DMS153 treated with DMSO at 0.1 percent for 48 hours (cell line): ENCODE results near the gene LMO1.

ENCODE experiments used
- DNase-seq: peaks from one replicate; lab custom pipeline; 2025; ENCODE audit not compliant: unreplicated experiment; lab: John Stamatoyannopoulos, UW

Gene LMO1

GRCh38 chr11:8263769-8264410, at the start of gene LMO1:
Gene LMO1 (minus strand): TSS chr11:8263878. CDS start chr11:8263362, 516 bp downstream.
- DNase-seq, result peak; percentile 68

- no peak for DNase-seq
These were observed 49.3 kb upstream of the LMO1 start for GRCh38 chr11:8312986-8313385.

DNA sequence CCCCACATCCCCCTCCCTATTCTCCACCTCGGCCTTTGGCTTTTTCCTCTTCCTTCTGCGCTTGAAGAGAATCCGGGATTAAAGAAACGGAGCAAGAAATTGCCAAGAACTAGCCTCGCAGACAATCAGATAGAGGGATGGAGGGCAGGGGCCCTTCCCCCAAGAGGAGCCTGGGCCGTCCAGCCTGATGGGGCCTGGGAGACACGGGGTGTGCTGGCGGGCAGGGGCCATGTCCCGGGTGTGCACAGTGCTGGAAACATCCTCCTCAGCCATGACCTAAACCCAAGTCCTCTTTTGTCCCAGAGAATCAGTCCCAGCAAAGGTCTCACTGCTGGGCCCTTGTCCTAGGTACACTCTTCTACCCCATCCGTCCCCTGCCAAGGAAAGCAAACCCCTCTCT, 47.7 kb upstream of the LMO1 start:
- no peak for DNase-seq

GRCh38 chr11:8310743-8311298, 47.1 kb upstream of the LMO1 start:
- DNase-seq, result no peak

- peak; percentile 44 for DNase-seq
These were observed 46.2 kb upstream of the LMO1 start for GRCh38 chr11:8309862-8310261.

DNA sequence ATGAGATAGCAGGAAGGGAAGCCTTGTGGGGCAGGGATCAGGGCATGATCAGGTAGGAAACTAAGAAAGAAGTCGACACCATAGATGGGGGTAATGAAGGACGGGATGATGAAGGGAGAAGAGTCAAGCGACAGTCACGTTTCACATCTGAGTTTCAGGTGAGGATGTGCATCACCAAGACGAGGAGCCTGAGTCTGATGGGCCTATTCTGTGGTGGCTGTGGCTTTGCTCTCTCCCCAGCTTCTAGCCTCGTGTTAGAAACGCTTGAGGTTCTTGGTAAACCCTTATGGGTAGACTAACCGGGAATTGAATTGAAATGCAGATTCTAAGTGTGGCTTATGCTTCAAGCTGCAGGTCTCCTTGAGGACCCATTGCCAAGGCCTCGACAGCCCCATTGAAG, 45.6 kb upstream of the LMO1 start:
- DNase-seq, result no peak

DNA sequence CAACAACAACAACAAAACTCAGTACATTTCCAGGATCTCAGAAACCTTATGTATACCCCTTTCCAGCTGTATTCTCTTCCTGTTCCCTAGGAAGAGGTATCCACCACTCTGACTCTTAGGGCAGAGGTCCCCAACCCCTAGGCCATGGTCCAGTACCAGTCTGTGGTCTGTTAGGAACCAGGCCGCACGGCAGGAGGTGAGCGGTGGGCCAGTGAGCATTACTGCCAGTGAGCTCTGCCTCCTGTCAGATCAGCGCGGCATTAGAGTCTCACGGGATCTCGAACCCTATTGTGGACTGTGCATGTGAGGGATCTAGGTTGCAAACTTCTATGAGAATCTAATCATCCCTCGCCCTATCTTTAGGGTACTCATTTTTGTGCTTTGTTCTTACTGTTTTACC, 43.9 kb upstream of the LMO1 start:
- DNase-seq, result no peak

- no peak for DNase-seq
These were observed 37.9 kb upstream of the LMO1 start for GRCh38 chr11:8301622-8302021.

- DNase-seq, result no peak
These were observed 35.4 kb upstream of the LMO1 start for GRCh38 chr11:8298801-8299786.

GRCh38 chr11:8297781-8298440, 34.2 kb upstream of the LMO1 start:
- no peak for DNase-seq

- no peak for DNase-seq
These were observed 33.2 kb upstream of the LMO1 start for GRCh38 chr11:8296872-8297271.

DNA sequence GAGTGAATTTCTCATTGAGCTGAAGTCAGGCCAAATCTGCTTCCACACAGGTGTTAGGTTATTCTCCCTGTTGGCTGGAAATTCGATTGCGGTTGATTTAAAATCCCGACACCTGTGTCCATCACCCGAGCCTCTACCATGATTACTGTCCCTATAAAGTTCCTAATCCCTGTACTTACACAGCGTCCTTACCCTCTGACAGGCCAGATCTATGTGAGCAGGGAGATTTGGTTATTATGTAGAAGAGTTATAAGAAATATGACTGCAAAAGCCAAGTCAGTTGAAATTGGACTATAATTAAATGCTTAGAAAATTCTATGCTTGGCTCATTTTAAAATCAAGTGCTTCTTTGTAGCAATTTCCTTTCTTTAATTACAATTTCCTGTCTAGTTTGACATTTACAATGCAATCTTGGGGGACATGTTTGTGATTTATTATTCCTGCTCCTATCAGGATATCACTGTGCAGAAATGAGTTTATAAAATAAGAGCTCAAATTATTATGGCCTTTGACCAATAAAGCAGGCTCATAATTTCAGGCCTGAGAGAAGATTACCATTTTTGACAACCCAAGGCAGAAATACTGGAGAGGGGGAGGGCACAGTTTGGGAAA, 32.5 kb upstream of the LMO1 start:
- DNase-seq, result no peak

GRCh38 chr11:8294251-8294935, 30.7 kb upstream of the LMO1 start:
- no peak for DNase-seq

DNA sequence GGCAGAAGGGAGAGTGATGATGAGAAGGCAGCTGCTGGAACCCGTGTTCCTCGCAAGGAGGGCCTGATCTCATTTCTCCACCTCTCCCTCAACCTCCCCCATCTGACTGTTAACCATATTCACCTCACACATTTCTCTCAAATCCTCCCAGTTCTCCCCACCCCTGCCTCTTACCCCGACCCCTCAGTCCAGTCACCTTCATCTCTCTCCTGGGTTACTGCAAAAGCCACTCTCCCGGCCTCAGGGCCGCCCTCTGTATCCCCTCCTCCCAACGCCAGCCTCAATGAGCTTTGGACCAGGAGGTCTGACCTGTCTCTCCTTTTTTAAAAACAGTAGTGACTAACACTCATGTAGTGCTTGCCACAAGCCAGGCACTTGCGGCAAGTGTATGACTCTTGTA, 29.5 kb upstream of the LMO1 start:
- no peak for DNase-seq

DNA sequence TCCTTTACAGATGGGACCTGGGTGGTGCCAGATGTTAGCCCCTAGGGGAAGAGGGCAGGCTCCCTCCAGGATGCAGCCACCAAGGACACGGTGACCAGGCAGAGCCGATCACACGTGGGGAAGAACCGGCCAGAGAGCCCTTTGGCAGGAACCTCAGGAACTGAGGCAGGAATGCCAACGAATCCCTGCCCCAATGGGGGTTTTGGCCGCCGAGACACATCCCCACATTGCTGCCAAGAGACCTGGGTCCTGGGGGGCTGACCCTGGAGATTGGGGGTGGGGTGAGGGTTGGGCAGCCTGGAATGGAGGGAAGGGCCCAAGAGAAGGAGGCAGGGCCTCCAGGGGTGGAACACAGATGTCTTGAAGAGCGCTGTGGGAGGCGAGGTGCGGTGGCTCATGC, 28.7 kb upstream of the LMO1 start:
- no peak for DNase-seq

DNA sequence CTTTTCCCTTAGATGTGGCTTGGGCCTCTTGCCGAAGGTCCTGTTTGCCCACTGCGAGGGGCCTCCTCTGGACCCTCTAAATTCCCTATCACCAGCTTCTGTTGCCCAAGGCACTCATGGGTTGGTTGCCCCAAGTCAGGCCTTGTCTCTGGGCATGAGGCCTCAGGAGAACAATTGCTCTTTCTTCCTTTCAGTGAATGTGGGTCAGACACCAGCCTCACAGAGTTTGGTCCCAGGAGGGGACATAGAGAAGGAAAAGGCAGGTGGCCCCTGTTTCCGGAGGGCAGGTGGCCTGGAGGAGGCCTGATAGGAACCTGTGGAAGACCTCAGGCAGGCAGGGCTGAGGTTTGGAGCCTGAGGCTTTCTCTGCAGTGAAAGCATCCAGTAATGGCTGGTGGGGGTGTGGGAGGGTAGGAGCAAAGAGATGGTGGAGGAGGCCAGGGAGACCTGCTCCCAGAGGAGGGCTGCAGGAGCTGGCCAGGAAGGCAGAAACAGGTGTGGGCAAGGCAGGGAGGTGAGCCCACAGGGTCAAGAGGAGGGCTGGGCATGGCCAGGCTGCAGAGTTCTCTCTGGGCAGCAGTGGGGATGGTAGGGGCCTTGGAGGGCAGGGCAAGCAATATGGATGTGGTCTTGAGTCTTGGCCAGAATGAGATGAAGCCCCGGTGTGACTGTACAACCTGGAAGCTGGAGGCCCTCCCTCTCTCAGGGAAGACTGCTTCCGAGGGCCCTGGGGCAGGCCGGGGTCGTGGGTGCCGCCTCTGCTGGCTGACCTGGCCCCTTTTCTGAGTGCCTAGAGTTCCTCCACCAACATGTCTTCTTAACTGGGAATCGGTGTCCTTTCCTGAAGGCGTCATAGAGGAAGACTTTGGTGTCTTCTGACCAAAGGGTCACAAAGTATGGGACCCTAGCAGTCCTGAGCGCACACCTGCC, 28.0 kb upstream of the LMO1 start:
- no peak for DNase-seq

DNA sequence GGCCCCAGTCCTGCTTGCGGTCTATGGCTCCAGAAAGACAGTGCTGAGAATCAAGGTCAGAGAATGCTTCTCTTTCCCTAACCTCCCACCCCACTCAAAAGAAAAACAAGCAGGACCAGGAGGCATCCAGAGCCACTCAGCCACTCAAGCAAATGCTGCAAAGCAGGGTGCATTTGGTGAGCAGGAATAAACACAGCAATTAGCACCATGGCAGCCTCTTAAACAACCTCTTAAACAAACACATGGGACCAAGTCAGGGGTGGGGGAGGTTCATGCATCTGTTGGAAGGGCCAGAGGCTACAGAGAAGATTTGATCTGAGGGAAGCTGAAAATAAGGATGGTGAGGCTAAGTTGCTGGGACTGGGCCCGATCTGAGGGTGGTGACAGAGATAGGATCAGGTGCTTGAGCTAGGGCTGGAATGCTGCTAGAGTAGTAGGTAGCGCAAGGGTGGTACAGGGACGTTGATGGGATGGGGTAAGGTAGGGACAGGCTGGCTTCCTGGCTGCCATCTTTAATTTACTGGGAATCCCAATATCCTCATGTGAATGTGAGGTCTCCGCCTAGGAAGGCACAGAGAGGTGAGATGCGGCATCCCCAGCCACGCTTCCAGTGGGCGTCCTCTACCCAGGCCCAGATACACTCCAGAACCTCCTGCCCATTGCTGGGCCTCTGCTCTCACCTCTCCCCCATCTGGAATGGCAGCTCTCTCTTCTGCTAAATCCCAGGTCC, 26.6 kb upstream of the LMO1 start:
- peak; percentile 50 for DNase-seq

DNA sequence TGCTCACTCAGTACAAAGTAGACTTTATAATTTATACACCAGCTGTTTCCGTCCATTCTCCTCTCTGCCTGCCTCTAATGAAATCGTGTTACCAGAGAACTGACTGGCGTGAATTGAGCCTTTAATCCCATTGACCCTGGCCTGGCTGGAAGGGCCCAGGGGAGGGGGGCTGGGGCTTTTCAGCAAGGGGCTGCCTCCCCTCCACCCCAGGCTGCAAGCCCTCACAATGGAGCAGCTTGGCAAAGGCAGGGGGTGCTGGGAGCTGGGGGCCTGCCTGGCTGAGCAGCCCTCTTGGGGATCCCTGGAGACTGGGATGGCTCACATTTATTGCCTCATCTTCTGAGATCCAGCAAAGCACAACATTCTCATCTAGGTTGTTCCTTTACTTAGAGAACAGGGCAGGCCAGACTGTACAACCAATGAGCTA, 25.8 kb upstream of the LMO1 start:
- DNase-seq, result no peak
